ENCODE results near the gene UCHL5.
"Not testable (repeated sequence)": the region's sequence is repeated elsewhere in the genome, so short reads cannot be mapped to it uniquely, and the experiment has no call there.

The UCHL5 gene

DNA sequence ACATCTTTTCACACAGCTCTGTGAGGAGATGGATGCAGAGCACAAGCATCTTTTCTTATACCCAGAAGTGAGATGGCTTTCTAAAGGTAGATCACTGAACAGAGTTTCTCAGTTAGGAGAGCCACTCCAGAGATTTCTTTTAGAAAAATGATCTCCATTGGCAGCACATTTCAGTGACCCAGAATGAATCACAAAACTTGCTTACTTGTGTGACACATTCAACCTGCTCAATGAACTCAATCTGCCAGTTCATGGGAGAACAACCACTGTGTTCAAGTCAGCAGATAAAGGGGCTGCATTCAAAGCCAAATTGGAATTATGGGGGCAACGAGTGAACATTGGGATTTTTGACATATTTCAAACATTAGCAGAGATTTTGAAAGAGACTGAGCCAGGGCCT lies 78.3 kb downstream of the UCHL5 start:
- H3K27ac ChIP-seq: no peak overlapping the region
- no peaks in the 10 kb centered on the region for H3K36me3 ChIP-seq (replicated peaks)
- no peak overlapping the region for H3K4me3 ChIP-seq (ENCODE audit: low read depth, low read length)
- in situ Hi-C loops (cut with HindIII; ENCODE audit: low pct_ligation_motif_present, low sequenced_read_pairs): no loop called here
- DNase-seq: no peak
- no peaks in the 10 kb centered on the region for H3K27me3 ChIP-seq (replicated peaks)
- TF ChIP-seq, protein P1, sequence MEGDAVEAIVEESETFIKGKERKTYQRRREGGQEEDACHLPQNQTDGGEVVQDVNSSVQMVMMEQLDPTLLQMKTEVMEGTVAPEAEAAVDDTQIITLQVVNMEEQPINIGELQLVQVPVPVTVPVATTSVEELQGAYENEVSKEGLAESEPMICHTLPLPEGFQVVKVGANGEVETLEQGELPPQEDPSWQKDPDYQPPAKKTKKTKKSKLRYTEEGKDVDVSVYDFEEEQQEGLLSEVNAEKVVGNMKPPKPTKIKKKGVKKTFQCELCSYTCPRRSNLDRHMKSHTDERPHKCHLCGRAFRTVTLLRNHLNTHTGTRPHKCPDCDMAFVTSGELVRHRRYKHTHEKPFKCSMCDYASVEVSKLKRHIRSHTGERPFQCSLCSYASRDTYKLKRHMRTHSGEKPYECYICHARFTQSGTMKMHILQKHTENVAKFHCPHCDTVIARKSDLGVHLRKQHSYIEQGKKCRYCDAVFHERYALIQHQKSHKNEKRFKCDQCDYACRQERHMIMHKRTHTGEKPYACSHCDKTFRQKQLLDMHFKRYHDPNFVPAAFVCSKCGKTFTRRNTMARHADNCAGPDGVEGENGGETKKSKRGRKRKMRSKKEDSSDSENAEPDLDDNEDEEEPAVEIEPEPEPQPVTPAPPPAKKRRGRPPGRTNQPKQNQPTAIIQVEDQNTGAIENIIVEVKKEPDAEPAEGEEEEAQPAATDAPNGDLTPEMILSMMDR (IDR thresholded peaks at IDR 0.05; ENCODE audit: low read depth, low read length, missing control alignments): no peak

DNA sequence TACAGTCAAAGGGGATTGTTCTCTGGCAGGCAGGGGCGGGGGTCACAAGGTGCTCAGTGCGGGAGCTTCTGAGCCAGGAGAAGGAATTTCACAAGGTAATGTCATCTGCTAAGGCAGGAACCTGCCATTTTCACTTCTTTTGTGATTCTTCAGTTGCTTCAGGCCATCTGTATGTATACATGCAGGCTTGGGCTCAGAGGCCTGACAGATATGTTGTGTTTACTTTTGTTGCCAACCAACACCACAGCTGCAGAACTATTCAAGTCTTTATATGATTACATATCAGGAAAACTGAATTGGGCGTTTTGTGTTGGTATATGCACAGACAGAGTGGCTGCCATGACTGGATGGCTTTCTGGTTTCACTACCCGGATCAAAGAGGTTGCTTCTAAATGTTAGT lies 78.8 kb downstream of the UCHL5 start:
- H3K27ac ChIP-seq; H3K27me3 ChIP-seq (replicated peaks); DNase-seq; in situ Hi-C loops (cut with HindIII; ENCODE audit: low pct_ligation_motif_present, low sequenced_read_pairs); H3K36me3 ChIP-seq (replicated peaks); H3K4me3 ChIP-seq (ENCODE audit: low read depth, low read length): not testable (repeated sequence)

DNA sequence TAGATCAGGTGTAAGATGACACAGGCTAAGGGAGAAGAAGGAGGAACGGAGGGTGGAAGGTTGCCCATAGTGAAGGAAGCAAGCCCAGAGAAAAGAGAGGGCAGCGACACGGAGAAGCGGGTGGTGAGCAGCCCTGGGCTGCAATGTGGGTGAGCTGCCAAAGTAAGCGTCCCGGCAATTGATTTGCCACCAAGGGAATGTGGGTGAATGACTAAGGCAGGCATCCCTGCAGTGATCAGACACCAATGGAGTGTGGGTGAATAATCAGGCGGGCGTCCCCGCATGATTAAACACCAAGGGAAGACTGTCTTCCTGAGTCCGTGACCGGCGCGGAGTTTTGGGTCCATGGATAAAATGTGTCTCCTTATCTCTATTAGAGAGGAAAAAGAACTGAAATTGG lies 79.6 kb downstream of the UCHL5 start:
- in situ Hi-C loops (cut with HindIII; ENCODE audit: low pct_ligation_motif_present, low sequenced_read_pairs): no loop called here
- Histone ChIP-seq H3K27ac (no peak overlapping the region), H3K27me3 (replicated peaks) (no peaks in the 10 kb centered on the region), H3K4me3 (ENCODE audit: low read depth, low read length) (no peak overlapping the region), H3K36me3 (replicated peaks) (no peaks in the 10 kb centered on the region)
- no peak for DNase-seq
- TF ChIP-seq, protein P1 (IDR thresholded peaks at IDR 0.05; ENCODE audit: low read depth, low read length, missing control alignments): no peak

DNA sequence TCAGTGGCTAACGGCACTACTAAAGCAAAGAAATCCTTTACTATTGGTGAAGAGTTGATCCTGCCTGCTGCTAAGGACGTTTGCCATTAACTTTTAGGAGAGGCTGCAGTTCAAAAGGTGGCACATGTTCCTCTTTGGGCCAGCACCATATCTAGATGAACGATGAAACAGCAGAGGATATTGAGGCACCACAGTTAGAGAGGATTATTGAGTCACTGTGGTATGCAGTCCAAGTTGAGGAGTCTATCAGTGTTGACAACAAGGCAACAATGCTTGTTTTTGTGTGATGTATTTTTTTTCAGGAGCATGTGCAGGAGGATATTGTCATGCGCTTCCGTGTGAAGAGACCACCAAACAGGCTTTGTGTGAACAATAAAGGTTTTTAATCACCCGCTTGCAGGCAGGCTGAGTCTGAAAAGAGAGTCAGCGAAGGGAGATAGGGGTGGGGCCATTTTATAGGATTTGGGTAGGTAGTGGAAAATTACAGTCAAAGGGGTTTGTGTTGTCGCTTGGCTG lies 80.9 kb downstream of the UCHL5 start:
- no peaks in the 10 kb centered on the region for H3K27me3 ChIP-seq (replicated peaks)
- in situ Hi-C loops (cut with HindIII; ENCODE audit: low pct_ligation_motif_present, low sequenced_read_pairs): no loop called here
- no peak overlapping the region for H3K27ac ChIP-seq
- no peaks in the 10 kb centered on the region for H3K36me3 ChIP-seq (replicated peaks)
- DNase-seq: no peak
- H3K4me3 ChIP-seq (ENCODE audit: low read depth, low read length): no peak overlapping the region
- TF ChIP-seq, protein P1 (IDR thresholded peaks at IDR 0.05; ENCODE audit: low read depth, low read length, missing control alignments): no peak

DNA sequence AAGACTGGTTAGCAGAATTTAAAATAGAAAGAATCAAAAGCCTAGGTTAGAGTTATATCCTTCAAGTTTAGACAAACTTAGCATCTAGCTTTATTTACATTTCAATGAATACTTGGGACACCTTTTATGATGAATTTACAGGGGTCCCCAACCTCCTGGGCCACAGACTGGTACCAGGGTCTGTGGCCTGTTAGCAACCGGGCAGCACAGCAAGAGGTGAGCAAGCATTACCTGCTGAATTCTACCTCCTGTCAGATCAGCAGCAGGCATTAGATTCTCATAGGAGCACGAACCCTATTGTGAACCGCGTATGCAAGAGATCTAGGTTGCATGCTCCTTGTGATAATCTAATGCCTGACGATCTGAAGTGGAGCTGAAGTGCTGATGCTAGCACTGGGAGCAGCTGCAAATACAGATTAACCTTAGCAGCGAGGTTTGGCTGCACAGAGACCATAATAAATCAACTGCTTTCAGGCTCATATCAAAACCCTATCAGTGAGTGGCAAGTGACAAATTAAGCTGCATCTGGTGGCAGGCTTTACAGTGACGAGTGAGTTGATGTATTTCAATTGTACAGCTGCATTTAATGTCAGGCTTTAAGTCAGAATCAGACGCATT lies 82.0 kb downstream of the UCHL5 start:
- Histone ChIP-seq H3K27ac (no peak overlapping the region), H3K4me3 (ENCODE audit: low read depth, low read length) (no peak overlapping the region), H3K36me3 (replicated peaks) (no peaks in the 10 kb centered on the region), H3K27me3 (replicated peaks) (no peaks in the 10 kb centered on the region)
- TF ChIP-seq, protein P1 (IDR thresholded peaks at IDR 0.05; ENCODE audit: low read depth, low read length, missing control alignments): no peak
- in situ Hi-C loops (cut with HindIII; ENCODE audit: low pct_ligation_motif_present, low sequenced_read_pairs): no loop called here
- DNase-seq: no peak

DNA sequence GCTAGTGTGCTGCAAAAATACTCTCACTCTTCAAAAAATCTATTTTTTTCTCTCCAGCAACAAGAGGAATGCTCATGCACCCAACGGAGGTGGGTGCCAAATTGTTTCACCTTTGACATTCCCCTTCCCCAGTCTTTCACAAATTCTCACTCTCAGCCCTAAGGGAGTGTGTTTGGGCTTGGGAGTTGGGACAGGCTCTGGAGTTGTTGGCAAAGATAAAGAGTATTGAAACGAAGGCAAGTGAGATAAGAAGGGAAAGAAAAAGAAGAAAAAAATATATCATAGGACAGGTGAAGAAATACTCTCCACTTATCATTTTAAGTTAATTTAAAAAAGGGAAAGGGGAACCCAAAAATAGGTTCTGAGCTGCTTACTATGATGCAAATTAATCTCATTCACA lies 82.6 kb downstream of the UCHL5 start:
- in situ Hi-C loops (cut with HindIII; ENCODE audit: low pct_ligation_motif_present, low sequenced_read_pairs): no loop called here

More for the DNA sequence above, 82.6 kb downstream of the UCHL5 start:
- H3K27me3 ChIP-seq (replicated peaks): no peaks in the 10 kb centered on the region
- no peak overlapping the region for H3K27ac ChIP-seq
- H3K36me3 ChIP-seq (replicated peaks): no peaks in the 10 kb centered on the region
- no peak overlapping the region for H3K4me3 ChIP-seq (ENCODE audit: low read depth, low read length)
- DNase-seq: no peak
- TF ChIP-seq, protein P1 (IDR thresholded peaks at IDR 0.05; ENCODE audit: low read depth, low read length, missing control alignments): no peak

Measured in brain microvascular endothelial cell (primary cell).